22Rv1 (cell line): ENCODE measurements around the gene THEM5.

Source experiments
- CTCF ChIP-seq: fragments of 450-650 bp; IDR thresholded peaks from 2 replicates; pipeline ENCODE4 v1.5.1; 2017; ENCODE audit warnings: mild to moderate bottlenecking
- ZFX ChIP-seq: fragments of 450-650 bp; IDR thresholded peaks from 2 replicates; pipeline ENCODE4 v1.6.1; 2017; ENCODE audit warnings: antibody characterized with exemption, borderline replicate concordance

- TF ChIP-seq CTCF (no peak), ZFX (no peak)
Measured at GRCh38 chr1:151837884-151838221, 15.7 kb downstream of the THEM5 start.
